GM19372 (cell line): ENCODE results near the gene CFAP100.

Source experiments
- ATAC-seq: cut with Tn5 transposase; IDR thresholded peaks from one replicate; pipeline ENCODE4 v1.9.1; 2021; ENCODE audit warnings: mild to moderate bottlenecking, low read depth, moderate library complexity; ENCODE audit not compliant: unreplicated experiment

The CFAP100 gene

DNA sequence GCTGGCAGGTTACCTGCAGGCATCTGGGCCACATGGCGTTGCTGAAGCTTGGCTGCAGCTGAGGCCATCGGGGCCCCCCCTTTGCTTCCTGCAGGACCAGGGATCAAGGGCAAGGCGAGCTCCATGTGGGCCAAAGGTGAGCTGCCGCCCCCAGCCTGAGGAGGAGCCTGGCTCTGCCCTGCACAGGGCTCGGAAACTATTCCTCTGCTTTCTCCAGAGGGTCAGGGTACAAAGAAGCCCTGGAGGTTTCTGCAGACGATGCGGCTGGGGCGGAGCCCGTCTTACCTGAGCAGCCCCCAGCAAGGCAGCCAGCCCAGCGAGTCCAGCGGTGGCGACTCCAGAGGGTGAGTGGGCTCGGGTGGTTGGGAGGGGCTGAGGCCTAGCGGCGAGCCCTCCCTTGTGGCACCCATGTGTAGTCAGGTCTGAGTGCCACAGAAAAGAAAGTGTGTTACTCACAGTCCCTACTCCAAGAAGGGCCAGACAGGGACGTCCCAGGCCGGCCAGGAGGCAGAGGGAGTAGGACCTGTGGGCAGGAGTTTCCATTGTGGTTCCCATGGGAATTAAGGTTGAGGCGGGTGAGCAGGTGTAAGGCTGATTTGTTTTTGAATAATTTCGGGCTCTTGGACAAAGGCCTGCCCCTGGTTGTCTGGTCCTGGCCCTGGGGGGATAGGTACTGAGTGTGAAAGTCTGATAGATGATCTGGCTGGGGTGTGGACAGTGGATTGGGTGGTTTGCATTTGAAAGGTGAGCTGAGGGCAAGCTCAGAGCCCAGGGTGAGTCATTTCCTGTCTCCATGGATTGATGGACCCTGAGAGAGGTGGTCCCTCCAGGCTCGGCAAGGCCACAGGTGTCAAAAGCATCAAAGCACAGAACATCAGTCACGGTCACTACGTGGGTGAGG, 25.4 kb downstream of the CFAP100 start:
- ATAC-seq = no peak

DNA sequence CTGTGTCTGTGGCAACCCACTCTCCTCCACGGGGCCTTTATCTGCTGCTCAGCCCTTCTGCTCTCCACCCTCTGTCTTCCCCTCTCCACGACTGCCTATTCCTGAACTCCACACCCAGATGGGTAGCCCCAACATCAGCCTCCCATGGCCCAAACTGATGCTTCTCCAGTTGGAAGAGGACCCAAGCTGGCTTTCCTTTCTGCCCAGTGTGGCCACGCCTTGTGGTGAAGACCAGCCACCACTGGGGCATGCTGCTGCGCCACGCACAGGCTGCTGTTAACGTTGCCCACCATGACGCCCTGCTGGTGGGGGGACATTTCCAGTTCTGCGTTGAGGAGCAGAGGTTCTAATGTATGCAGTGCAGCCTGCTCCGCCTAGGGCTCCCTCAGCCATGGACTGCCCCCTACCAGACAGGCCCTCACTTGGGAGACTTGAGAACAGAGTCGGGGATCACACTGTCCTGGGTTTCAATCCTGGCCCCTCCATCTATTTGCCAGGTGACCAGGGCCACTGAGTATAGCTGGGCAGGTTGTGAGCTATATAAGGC, 26.9 kb downstream of the CFAP100 start:
- no peak for ATAC-seq

DNA sequence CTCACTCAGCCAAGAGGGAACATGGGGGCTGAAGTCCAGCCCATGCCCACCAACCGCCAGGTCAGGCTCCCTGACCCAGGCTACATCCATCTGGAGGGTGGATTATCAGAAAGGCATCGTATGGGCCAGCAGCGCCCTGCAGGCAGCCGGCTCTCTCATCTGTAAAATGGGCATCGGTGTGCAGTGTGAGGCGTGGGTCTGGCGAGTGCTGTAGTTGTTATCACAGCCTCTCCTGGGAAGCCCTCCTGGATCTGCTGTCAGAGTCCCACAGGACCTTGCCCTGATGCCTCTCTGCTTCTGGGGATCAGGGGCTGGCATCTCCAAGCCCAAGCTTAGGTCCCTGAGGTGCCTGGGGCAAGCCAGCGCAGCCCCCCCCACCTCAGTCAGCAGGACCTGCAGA, 27.4 kb downstream of the CFAP100 start:
- ATAC-seq = no peak

DNA sequence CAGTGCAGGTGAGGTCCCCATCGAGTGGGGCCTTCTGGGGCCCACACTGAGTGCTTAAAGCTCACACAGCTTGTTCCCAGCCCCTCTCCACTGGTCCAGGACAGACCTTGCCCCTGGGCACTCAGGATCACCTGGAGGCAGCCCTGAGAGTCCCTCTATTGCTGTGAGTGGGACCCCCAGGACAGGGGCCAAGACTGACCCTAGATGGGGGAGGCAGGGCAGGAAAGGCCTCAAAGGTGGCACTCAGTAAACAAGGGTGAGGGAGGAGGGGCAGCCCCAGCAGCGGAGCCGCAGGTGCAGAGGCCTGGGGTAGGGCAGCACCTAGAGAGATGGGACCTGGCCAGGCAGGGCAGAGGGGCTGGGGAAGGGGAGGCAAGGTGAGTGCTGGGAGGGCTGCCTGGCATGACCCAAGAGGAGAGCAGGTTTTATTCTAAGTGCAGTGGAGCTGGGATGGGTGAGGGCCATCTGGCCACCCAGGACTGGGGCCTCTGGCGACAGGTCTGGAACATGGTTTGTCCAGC, 27.9 kb downstream of the CFAP100 start:
- no peak for ATAC-seq

GRCh38 chr3:126423191-126424038, 28.7 kb downstream of the CFAP100 start:
- ATAC-seq = no peak

- ATAC-seq = no peak
Observed at GRCh38 chr3:126424039-126424717, 29.5 kb downstream of the CFAP100 start.

DNA sequence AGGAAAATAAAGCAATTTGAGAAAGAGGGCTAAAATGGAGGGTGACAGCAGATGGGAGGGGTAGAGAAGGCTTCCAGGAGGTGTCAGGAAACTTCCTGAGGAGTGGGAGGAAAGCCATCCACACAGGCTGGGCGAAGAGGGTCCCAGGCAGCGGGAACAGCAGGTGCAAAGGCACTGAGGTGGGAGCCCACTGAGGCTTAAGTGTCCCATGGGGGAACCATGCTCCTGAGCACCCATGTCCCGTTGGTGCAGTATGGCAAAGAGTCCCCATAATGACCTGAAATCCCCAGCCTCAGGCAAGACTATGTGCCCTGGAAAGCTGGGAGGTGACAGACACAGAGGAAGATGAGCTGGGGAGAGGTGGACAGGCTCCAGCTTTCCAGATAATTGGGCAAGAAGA, 30.0 kb downstream of the CFAP100 start:
- no peak for ATAC-seq

DNA sequence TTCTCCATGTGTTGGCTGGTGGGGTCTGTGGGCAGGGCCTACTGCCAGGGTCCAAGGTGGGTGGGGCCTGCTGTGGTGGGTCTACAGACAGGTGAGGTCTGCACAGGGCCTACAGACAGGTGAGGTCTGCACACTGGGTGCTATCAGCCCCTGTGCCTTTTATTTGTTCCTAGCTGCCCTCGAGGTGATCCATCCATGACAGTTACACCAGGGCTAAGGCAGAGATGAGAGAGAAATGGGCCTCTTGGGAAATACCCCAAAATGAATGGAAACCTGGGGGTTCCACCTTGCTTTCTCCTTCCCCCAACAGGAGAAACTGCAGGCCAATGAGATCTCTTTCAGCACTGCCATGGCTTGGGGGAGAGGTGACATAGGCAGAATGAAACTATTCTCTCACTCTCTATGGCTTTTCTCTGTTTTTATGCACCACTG, 36.4 kb downstream of the CFAP100 start:
- ATAC-seq = no peak

DNA sequence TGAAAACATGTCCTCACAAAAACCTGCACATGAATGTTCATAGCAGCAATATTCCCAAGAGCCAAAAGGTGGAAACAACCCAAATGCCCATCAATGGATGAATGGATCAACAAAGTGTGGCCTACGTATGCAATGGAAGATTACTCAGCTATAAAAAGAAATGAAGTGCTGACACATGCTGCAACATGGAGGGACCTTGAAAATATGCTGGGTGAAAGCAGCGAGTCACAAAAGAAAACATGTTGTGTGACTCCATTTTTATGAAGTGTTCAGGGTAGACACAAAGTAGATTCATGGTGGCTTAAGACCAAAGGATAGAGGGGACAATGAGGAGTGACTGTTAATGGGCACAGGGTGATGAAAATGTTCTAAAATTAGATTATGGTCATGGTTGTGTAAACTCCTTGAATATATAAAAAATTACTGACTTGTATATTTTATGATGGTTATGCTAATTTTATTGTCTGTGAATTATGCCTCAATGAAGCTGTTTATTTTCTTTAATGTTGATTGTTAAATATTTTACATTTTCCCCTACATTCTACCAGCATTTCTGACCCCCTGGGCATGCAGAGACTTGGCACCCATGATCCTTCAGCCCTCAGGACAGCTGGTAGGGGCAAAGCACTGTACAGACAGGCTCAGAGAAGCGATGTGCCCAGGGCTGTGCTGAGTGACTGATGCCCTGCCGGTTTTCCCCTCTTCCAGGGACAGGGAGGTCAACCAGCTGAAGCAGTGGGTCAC, 37.8 kb downstream of the CFAP100 start:
- ATAC-seq = no peak

- no peak for ATAC-seq
Observed at GRCh38 chr3:126433105-126433430, 38.4 kb downstream of the CFAP100 start.

DNA sequence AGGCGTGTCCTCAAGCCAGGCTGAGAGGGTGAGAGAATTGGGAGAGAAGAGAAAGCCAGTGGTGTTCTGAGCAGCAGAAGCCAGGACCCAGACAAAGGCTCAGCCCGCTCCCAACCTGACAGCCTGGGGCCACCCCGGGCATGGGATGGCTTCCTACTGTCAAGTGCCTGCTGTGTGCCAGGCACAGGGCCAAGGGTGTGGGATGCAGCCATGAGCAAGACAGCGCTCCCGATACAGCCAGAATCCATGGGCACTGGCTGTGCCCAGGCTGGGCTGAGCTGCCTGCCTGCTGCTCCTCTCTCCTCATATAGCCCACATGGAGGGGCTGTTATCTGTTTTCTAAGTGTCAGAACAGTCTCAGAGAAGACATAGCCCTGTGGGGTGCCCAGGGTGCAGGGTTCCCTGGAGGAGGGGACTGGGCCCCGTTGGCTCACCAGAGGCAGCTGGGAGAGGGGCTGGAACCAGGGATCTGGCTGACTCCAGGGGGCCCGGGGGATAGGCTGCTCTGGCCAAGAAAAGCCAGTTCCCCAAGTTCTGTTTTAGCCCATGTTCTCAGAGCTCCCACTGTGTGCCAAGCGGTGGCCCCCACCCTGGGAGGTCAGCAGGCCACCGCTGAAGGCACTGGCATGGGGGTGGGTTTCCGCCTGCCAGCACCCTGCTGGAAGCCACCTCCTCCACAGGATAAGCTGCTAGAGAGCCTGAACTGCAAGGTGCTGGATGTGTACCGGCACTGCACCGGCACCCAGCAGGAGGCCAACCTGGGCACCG, 39.0 kb downstream of the CFAP100 start:
- no peak for ATAC-seq

- no peak for ATAC-seq
Observed at GRCh38 chr3:126434264-126434590, 39.5 kb downstream of the CFAP100 start.

- ATAC-seq = no peak
Observed at GRCh38 chr3:126434931-126435411, 40.3 kb downstream of the CFAP100 start.

DNA sequence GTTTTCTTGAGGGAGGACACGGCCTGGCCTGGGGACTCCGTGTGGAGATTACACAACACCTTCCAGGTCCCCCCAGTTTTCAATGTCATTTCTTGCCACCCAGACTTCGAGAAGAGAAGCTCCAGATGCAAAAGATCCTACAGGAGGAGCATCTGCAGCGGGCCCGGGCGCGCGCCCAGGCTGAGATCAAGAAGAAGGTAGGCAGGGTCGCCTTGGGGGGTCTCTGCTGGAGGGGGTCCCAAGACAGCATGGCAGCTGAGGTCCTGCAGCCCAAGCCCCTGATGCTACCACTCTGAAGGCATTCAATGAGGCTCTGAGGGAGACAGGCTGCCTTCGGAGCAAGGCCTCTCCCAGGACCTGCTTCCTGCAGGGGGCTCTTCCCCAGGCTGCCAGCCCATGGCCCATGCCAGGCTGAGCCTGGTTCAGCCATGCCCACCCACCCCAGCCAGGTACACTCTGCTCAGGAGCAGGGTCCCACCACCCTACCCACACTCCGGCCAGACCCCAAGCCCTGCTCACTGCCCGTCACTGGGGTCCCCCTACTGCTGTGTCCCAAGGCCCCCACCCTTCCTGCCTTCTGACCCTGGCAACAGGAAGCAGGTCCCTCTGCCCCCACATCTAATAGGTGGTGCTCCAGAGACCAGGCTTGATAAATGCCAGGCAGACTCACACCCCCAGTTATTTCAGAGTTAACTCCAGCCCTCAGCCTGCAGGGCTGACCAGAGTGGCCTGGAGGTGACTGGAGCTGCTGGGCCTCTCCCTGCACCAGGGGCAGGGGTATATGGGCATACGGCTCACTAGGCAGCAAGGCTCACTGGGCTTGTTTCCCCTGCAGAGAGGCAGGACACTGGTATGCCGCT, 41.0 kb downstream of the CFAP100 start:
- no peak for ATAC-seq

DNA sequence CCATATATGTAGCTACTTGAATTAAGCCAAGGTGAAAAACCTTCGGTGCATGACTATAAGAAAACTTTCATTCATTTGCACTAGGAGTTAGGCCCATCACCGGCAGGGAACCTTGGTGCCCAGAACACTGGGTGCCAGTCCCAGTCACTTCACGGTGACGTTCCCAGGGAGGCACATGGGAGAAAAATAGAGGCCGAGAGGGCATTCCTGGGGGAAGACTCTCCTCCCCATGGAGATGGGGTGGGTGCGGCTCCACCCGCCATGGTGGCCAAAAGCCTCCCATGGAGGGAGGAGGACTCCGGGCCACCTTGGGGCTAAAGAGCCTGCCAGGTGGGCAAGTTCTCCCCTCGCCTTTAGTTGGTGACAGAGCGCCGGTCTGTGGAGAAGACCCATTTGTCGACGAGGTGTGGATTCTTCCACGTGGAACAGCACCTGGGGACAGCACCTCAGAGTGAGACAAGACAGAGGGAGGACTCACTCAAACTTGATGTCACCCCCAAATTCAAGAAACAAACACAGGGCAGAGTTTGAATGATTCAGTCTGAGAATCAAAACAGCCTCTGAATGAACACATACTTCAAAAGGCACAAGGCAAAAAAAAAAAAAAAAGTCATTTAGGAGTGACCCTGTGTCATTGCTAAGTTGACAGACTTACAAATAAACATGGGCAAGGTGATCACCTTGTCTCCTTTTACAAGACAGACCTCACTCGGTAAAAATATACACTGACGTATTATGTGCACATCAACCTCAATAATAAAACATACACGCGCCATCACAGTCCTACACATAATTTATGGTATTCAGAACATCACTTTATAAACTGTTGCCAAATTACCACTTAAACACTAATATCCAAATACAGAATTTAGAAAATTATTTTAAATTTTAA, 42.4 kb downstream of the CFAP100 start:
- ATAC-seq = no peak

DNA sequence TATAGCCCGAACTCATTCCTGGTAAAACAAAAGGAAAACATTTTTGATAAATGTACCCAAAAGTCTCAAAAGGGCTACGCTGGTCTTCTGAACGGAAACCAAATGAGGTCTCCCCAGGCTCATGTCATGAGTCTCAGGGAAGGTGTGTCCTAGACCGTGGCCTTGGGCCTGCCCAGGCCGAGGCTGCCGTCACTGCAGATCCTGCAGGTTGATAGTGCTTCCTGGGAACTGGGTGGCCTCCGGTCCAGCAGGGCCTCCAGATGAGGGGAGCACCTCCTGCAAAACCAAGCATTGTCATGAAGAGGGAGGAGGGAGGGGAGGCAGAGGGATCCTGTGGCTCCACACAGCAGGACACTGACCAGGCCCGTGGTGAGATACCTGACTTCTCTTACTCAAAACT, 43.5 kb downstream of the CFAP100 start:
- no peak for ATAC-seq

DNA sequence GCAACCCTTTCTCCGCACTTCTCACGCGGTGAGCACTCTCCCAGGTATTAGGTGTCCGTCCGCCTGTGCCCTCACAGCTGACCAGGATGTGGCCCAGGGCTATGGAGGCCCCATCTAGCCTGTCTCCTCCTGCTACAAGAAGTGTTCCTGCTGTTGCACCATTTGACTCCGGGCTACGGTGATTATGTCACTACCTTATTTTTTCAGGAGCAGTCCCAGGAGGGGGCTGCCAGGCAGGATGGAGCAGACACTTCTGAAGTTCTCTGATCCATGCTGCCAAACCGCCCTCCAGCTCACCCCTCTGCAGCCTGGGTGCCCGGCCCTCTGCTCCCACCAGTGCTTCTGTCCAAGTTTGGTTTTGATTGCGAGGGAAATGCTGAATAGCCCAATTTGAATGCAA, 44.0 kb downstream of the CFAP100 start:
- no peak for ATAC-seq
